Measurements from ENCODE around the gene GIGYF2.

DNA sequence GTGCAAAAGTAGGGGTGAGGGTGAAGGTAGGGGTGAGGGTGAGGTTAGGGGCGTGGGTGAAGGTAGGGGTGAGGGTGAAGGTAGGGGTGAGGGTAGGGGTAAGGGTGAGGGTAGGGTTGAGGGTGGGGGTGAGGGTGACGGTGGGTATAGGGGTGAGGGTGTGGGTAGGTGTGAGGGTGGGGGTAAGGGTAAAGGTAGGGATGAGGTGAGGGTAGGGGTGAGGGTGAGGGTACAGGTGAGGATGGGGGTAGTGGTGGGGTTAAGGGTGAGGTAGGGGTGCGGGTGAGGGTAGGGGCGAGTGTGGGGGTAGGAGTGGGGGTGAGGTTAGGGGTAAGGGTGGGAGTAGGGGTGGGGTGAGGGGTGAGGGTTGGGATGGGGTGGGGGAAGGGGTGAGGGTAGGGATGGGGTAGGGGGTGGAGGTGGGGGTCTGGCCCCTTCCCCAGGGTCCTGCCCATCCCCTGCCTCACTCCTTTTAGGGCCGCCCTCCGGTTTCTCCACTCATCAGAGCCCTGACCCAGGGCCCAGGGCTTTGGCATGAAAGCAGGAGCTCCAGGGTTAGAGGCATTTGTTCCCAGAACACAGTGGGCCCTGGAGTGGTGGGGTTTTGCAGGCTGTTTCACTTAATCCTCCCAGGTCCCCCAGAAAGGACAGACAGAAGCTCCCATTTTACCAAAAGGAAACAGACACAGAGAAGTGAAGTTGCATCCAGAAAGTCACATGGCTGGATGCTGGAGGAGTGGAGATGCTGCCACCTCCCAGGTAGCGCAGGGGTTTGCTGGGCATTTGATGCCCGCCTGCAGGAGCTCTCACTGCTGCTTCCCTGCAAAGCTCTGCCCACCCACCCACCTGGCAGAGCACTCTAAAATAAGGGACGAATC lies 199.8 kb downstream of the GIGYF2 start:
- TF ChIP-seq CTCF (IDR thresholded peaks at IDR 0.05; ENCODE audit: poor library complexity) (no peak), EZH2phosphoT487 (IDR thresholded peaks at IDR 0.05; ENCODE audit: low read depth, severe bottlenecking, unreplicated experiment) (no peak)

Data from hepatocyte (in vitro differentiated cells).